Right lobe of liver (tissue), 6 donors: ENCODE results near the gene ARHGAP25. TPM values are rescaled to one million over a fixed set of nuclear protein-coding genes. Genes with fewer than 3 reads are reported as not detected.
A peak's percentile ranks its signal among the peaks of the same experiment; 100 is the strongest.
"Not testable (repeated sequence)": the region's sequence is repeated elsewhere in the genome, so short reads cannot be mapped to it uniquely, and the experiment has no call there.

ENCODE experiments used
- ATAC-seq, 4 donors: fragments of 200-7000 bp; cut with Tn5 transposase; one replicate each; pipeline ENCODE4 v1.9.1; 2020; ENCODE audit warnings: mild to moderate bottlenecking in 4 of 4, moderate library complexity in 4 of 4
- DNase-seq, 3 donors: peaks; one replicate each; pipeline ENCODE4 v3.0.0-alpha.2; 2020
- H3K27ac ChIP-seq, 3 donors: fragments of 200-600 bp; one replicate each; pipeline ENCODE4 v1.8.0; 2022
- H3K27me3 ChIP-seq, 2 donors: fragments of 200-600 bp; one replicate each; pipeline ENCODE4 v1.8.0; 2022
- H3K36me3 ChIP-seq, 4 donors: fragments of 200-600 bp; sonication (generic) in 1 of 4; one replicate each; pipeline versions ENCODE4 v1.5.1 to v1.8.0; 2017 to 2022; ENCODE audit warnings: control low read depth in 1 of 4
- H3K4me1 ChIP-seq, 4 donors: fragments of 200-600 bp; sonication (generic) in 1 of 4; one replicate each; pipeline versions ENCODE4 v1.5.1 to v1.8.0; 2017 to 2022; ENCODE audit warnings: control low read depth in 1 of 4
- H3K4me3 ChIP-seq, 3 donors: fragments of 200-600 bp; one replicate each; pipeline ENCODE4 v1.8.0; 2022
- H3K9me3 ChIP-seq, 4 donors: fragments of 200-600 bp; sonication (generic) in 1 of 4; one replicate each; pipeline versions ENCODE4 v1.5.1 to v1.8.0; 2017 to 2022; ENCODE audit warnings: control low read depth in 1 of 4
- POLR2A ChIP-seq: fragments of 450-650 bp; IDR thresholded peaks from one replicate; pipeline ENCODE4 v1.6.1; 2017; ENCODE audit warnings: antibody characterized with exemption, mild to moderate bottlenecking
- WGBS: methylation state at CpG from one replicate; pipeline ENCODE4 v1.1.6; 2018; ENCODE audit warnings: low coverage, low lambda C conversion rate; ENCODE audit not compliant: insufficient coverage; ENCODE audit errors: missing lambda C conversion rate; 5-methylcytosine and 5-hydroxymethylcytosine counted together
- intact Hi-C, 2 donors: fragments of 100-400 bp; cut with DNase I; formaldehyde crosslinking; loops; one replicate each; pipeline versions ENCODE4 v1.11.2 to v1.14.1; 2022
- total RNA-seq, 6 experiments: library from RNA; depleted of rRNA in 2 of 6; stranded (reverse); fragments of >200 nt in 2 of 6; fragmentation: NEBNext Ultra II Directional in 3 of 6; extraction: Animal tissue kit (Norgen Biotek cat#: 25700) in 3 of 6; gene quantifications; one replicate each; pipeline versions ENCODE4 v1.1.0 to v1.2.4, GENCODE V29; 2016 to 2023
- TF ChIP-seq, protein P1 (sequence below), 4 donors: fragments of 200-600 bp in 3 of 4; fragments of 450-650 bp in 1 of 4; IDR thresholded peaks; one replicate each; pipeline versions ENCODE4 v1.5.1 to v1.8.0; 2016 to 2022; ENCODE audit warnings: antibody characterized with exemption in 4 of 4, mild to moderate bottlenecking in 2 of 4
- donor health status: DM: no; HTN: yes; CAD: no.
- donor health status: DM: no; HTN: no; CAD: no.
- donor health status: DM: no; HTN: no; CAD: no.
- donor health status: DM: no; HTN: yes; CAD: no.
- donor health status: DM: no; HTN: yes; CAD: no.

The ARHGAP25 gene
- total RNA-seq, 6 experiments from 2014 or later = 3.3 to 9.8 (median 5.0) TPM

DNA sequence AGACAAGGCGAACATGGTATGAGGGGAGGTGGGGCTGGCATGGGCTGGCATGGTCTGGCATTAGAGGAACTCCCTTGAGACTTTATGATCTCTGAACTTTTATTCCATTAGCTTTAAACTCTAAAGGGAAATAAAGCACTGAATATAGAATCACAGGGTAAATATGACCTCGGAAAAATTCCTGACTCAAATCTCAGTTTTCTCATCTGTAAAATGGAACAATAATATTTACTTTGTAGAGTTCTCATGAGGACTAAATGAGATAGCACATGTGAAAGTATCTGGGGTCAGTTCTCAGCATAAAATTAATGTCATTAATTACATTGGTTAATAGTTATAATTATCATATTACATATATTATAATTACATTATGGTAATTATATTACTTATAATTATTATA lies 65.9 kb downstream of the ARHGAP25 start:
- ATAC-seq = no peak

DNA sequence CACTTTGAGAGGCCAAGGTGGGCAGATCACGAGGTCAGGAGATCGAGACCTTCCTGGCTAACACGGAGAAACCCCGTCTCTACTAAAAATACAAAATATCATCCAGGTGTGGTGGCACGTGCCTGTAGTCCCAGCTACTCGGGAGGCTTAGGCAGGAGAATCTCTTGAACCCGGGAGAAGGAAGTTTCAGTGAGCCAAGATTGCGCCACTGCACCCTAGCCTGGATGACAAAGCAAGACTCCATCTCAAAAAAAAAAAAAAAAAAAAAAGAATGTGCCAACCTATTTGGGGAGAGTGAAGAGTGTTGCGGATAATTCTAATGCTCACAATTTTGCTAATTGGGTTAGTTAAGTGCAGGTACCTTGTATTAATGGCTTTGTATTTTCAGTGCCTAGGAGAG lies 67.5 kb downstream of the ARHGAP25 start:
- H3K4me1 ChIP-seq, ATAC-seq, intact Hi-C loops, H3K4me3 ChIP-seq, H3K36me3 ChIP-seq, H3K27ac ChIP-seq, H3K27me3 ChIP-seq, H3K9me3 ChIP-seq: not testable (repeated sequence)
- WGBS = 78% methylated on average over 3 of the region's 9 CpGs
- peak in 1 of 3 donors; percentile 45 for DNase-seq

More for the DNA sequence above, 65.9 kb downstream of the ARHGAP25 start:
- Histone ChIP-seq H3K4me3 (no peak overlapping the region), H3K9me3 (no peaks in the 10 kb centered on the region), H3K4me1 (no peaks in the 10 kb centered on the region), H3K36me3 (peaks cover 0 to 2% (median 0%) of the 10 kb centered on the region in 4 donors), H3K27ac (no peak overlapping the region), H3K27me3 (no peaks in the 10 kb centered on the region)
- DNase-seq = no peak
- 81% methylated on average over 2 of the region's 2 CpGs for WGBS
- TF ChIP-seq POLR2A = no peak
- TF ChIP-seq, protein P1, sequence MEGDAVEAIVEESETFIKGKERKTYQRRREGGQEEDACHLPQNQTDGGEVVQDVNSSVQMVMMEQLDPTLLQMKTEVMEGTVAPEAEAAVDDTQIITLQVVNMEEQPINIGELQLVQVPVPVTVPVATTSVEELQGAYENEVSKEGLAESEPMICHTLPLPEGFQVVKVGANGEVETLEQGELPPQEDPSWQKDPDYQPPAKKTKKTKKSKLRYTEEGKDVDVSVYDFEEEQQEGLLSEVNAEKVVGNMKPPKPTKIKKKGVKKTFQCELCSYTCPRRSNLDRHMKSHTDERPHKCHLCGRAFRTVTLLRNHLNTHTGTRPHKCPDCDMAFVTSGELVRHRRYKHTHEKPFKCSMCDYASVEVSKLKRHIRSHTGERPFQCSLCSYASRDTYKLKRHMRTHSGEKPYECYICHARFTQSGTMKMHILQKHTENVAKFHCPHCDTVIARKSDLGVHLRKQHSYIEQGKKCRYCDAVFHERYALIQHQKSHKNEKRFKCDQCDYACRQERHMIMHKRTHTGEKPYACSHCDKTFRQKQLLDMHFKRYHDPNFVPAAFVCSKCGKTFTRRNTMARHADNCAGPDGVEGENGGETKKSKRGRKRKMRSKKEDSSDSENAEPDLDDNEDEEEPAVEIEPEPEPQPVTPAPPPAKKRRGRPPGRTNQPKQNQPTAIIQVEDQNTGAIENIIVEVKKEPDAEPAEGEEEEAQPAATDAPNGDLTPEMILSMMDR (IDR thresholded peaks at IDR 0.05) = no peak
- intact Hi-C loops = no loop called here

DNA sequence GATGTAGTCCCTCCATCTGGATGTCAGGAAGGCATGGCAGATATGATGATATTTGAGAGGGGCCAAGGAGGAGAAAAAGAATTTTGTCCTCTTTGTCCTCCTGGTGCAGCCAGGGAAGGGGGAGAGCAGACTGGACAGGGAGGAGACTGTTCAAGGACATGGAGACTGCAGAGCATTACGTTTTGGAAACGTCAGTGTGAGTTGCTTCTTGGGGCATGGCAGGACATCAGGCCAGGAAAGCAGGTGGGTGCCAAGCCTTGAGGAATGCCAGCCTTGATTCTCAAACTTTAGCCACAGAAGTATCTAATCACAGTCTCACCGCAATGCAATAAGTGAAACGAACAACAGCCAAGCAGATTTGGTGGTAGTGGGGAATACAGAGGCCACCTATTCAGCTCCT lies 70.4 kb downstream of the ARHGAP25 start:
- DNase-seq (peak in 1 of 3 donors; percentile 34), ATAC-seq (no peak)
- peaks cover 0 to 2% (median 0%) of the 10 kb centered on the region in 4 donors for H3K36me3 ChIP-seq
- H3K27ac ChIP-seq = no peak overlapping the region
- no peaks in the 10 kb centered on the region for H3K27me3 ChIP-seq
- intact Hi-C loops = no loop called here
- WGBS = 72% methylated on average over 4 of the region's 4 CpGs
- no peak for TF ChIP-seq POLR2A
- TF ChIP-seq, protein P1 (IDR thresholded peaks at IDR 0.05) = no peak
- no peaks in the 10 kb centered on the region for H3K9me3 ChIP-seq
- H3K4me1 ChIP-seq = no peaks in the 10 kb centered on the region
- no peak overlapping the region for H3K4me3 ChIP-seq

DNA sequence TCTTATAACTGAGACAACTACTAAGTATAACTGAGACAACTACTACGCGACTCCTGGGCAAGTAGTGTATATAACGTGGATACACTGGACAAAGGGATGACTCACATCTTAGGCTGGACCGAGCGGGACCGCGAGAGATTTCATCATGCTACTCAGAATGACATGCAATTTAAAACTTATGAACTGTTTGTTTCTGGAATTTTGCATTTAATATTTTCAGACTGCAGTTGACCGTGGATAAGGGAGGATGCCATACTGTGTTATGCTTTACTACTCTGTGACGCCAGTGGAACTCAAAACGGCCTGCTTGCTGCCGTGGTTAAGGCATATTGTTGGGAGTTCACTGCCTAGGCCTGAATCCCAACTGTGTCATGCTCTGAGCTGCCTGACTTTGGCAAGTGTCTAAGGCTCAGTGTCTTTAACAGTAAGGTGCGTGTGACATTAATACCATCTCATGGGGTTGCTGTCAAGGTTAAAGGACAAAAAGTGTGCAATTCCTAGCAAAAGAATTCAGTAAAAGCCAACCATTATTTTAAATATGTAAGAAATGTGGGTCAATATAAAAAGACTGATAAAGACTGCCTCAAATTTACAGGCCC lies 72.0 kb downstream of the ARHGAP25 start:
- H3K36me3 ChIP-seq = peaks cover 0 to 2% (median 0%) of the 10 kb centered on the region in 4 donors
- no peaks in the 10 kb centered on the region for H3K27me3 ChIP-seq
- no peak for TF ChIP-seq POLR2A
- TF ChIP-seq, protein P1 (IDR thresholded peaks at IDR 0.05) = no peak
- DNase-seq = peak in 1 of 3 donors; percentile 20
- no peak for ATAC-seq
- WGBS = 84% methylated on average over 9 of the region's 12 CpGs
- no peak overlapping the region for H3K4me3 ChIP-seq
- no peaks in the 10 kb centered on the region for H3K9me3 ChIP-seq
- no peak overlapping the region for H3K27ac ChIP-seq
- intact Hi-C loops = no loop called here
- no peaks in the 10 kb centered on the region for H3K4me1 ChIP-seq

GRCh38 chr2:68807821-68808266 lies 73.2 kb downstream of the ARHGAP25 start:
- Histone ChIP-seq H3K9me3 (no peaks in the 10 kb centered on the region), H3K36me3 (peaks cover 0 to 3% (median 0%) of the 10 kb centered on the region in 4 donors), H3K27ac (no peak overlapping the region), H3K4me3 (no peak overlapping the region), H3K27me3 (no peaks in the 10 kb centered on the region), H3K4me1 (no peaks in the 10 kb centered on the region)
- TF ChIP-seq, protein P1 (IDR thresholded peaks at IDR 0.05) = no peak
- TF ChIP-seq POLR2A = no peak
- WGBS = 56% methylated on average over 6 of the region's 6 CpGs
- peak in 1 of 3 donors; percentile 51 for DNase-seq
- ATAC-seq = peak in 3 of 4 donors; percentile 43 to 69 (median 53)
- intact Hi-C loops = no loop called here
